Measurements from ENCODE around the gene FBXL3.

Gene FBXL3

GRCh38 chr13:77001963-77002587 lies 24.9 kb downstream of the FBXL3 start:
- H3K27me3 ChIP-seq (ENCODE audit: insufficient read depth, poor library complexity, severe bottlenecking), result no peaks in the 10 kb centered on the region
- no peak overlapping the region for H3K4me3 ChIP-seq (replicated peaks; ENCODE audit: insufficient read depth, low read length)
- no peak for DNase-seq (ENCODE audit: low read depth in 1 of 2, low spot score in 1 of 2)
- H3K27ac ChIP-seq (replicated peaks), result no peak overlapping the region
- TF ChIP-seq CTCF (IDR thresholded peaks at IDR 0.05; ENCODE audit: insufficient read depth, low read length) (no peak), GABPA (IDR thresholded peaks at IDR 0.05; ENCODE audit: low read depth) (no peak), REST (IDR thresholded peaks at IDR 0.05; ENCODE audit: insufficient replicate concordance, low read depth) (no peak), POLR2AphosphoS5 (IDR thresholded peaks at IDR 0.05; ENCODE audit: low read depth) (no peak), SPI1 (IDR thresholded peaks at IDR 0.05; ENCODE audit: borderline replicate concordance, low read depth) (no peak)

GRCh38 chr13:77001540-77001939 lies 25.4 kb downstream of the FBXL3 start:
- Histone ChIP-seq H3K27ac (replicated peaks) (no peak overlapping the region), H3K27me3 (ENCODE audit: insufficient read depth, poor library complexity, severe bottlenecking) (no peaks in the 10 kb centered on the region)
- TF ChIP-seq GABPA (IDR thresholded peaks at IDR 0.05; ENCODE audit: low read depth) (no peak), REST (IDR thresholded peaks at IDR 0.05; ENCODE audit: insufficient replicate concordance, low read depth) (no peak), SPI1 (IDR thresholded peaks at IDR 0.05; ENCODE audit: borderline replicate concordance, low read depth) (no peak), POLR2AphosphoS5 (IDR thresholded peaks at IDR 0.05; ENCODE audit: low read depth) (no peak), CTCF (IDR thresholded peaks at IDR 0.05; ENCODE audit: insufficient read depth, low read length) (no peak)

GRCh38 chr13:77000475-77000874 lies 26.5 kb downstream of the FBXL3 start:
- no peak overlapping the region for H3K4me3 ChIP-seq (replicated peaks; ENCODE audit: insufficient read depth, low read length)
- no peaks in the 10 kb centered on the region for H3K27me3 ChIP-seq (ENCODE audit: insufficient read depth, poor library complexity, severe bottlenecking)
- H3K27ac ChIP-seq (replicated peaks), result no peak overlapping the region
- TF ChIP-seq GABPA (IDR thresholded peaks at IDR 0.05; ENCODE audit: low read depth) (no peak), SPI1 (IDR thresholded peaks at IDR 0.05; ENCODE audit: borderline replicate concordance, low read depth) (no peak), POLR2AphosphoS5 (IDR thresholded peaks at IDR 0.05; ENCODE audit: low read depth) (no peak), CTCF (IDR thresholded peaks at IDR 0.05; ENCODE audit: insufficient read depth, low read length) (no peak), REST (IDR thresholded peaks at IDR 0.05; ENCODE audit: insufficient replicate concordance, low read depth) (no peak)
- DNase-seq (ENCODE audit: low read depth in 1 of 2, low spot score in 1 of 2), result no peak

More at GRCh38 chr13:77001540-77001939, 25.4 kb downstream of the FBXL3 start:
- no peak for DNase-seq (ENCODE audit: low read depth in 1 of 2, low spot score in 1 of 2)
- H3K4me3 ChIP-seq (replicated peaks; ENCODE audit: insufficient read depth, low read length), result no peak overlapping the region
